GM19043 (cell line): ENCODE data around the gene BICDL1.
A peak's percentile ranks its signal among the peaks of the same experiment; 100 is the strongest.

Experiments used
- ATAC-seq: cut with Tn5 transposase; IDR thresholded peaks from one replicate; pipeline ENCODE4 v1.9.1; 2021; ENCODE audit warnings: low read depth; ENCODE audit not compliant: unreplicated experiment

Gene BICDL1

GRCh38 chr12:120119271-120119973 lies 130.4 kb downstream of the BICDL1 start:
- peak; percentile 25 for ATAC-seq

- ATAC-seq = no peak
Measured at GRCh38 chr12:120121343-120121742, 132.3 kb downstream of the BICDL1 start.

DNA sequence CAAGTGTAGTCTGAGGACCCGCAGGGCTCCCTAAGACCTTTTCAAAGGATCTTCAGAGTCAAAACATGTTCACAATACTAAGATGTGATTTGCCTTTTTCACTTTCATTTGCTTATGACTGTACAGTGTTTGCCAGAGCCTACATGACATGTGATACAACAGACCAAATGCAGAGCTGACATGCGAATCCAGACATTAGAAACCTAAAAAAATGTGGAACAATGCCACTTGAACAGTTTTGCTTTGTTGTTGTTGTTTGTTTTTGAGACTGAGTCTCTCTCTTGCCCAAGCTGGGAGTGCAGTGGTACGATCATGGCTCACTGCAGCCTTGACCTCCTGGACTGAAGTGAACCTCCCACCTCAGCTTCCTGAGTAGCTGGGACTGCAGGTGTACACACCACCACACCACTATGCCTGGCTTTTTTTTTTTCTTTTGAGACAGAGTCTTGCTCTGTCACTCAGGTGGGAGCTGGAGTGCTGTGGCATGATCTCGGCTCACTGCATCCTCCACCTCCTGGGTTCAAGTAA lies 132.8 kb downstream of the BICDL1 start:
- peak; percentile 37 for ATAC-seq

DNA sequence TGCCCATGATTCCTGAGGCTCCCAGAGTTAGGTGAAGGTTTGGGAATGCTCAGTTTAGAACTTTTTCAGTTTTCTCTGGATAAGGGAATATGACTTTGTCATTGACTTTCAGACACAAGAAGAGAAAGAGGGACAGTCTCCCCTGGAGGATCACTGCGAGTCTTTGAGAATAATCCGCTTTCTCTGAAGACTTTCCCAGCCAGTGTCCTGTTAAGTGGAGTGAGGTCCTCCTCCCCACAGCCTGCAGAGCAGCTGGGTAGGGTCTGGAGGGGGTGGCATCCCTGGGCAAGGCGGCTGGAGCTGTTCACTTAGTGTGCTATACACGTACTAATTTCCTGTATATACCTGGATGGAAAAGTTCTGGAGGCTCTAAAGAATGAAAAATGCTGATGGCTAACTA lies 136.0 kb downstream of the BICDL1 start:
- no peak for ATAC-seq

- ATAC-seq = no peak
Measured at GRCh38 chr12:120125792-120126634, 137.0 kb downstream of the BICDL1 start.

DNA sequence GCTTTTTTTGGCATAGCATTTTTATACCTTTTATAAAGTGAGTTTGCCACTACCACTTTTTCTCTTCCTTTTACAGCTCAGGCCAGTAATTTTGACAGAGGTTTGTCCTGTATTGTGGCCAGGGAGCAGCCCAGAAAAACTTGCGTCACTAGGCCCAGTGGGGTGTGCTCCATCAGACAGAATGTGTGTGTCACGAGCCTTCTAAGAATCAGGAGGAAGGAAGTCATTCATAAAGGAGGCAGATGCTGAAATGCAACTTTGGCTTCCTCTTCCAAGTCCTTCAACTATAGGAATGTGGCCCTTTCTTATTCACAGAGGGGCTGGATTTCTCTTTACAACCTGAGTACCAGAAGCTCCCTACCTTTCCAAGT lies 137.6 kb downstream of the BICDL1 start:
- no peak for ATAC-seq

DNA sequence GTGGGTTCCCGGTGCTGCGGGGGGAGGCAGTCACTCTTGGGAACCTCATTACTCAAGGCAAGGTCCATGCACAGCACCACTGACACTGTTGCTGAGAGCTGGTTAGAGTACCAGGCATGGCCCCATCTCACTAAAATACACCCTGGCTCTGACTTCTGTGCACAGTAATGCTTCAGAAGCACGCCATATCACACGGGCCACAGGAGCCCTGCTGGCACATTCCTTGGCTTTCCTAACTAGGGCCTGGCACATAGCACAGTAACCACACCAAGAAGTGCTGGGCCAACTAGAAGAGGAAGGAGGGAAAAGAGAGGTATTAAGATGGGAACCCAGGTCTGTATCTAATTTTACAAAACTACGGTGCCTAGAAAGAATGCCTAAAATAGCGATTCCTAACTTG lies 141.0 kb downstream of the BICDL1 start:
- no peak for ATAC-seq

GRCh38 chr12:120131116-120131515 lies 142.1 kb downstream of the BICDL1 start:
- no peak for ATAC-seq

GRCh38 chr12:120132054-120132836 lies 143.2 kb downstream of the BICDL1 start:
- no peak for ATAC-seq

GRCh38 chr12:120132863-120133385 lies 143.9 kb downstream of the BICDL1 start:
- peak; percentile 94 for ATAC-seq

- ATAC-seq = no peak
Measured at GRCh38 chr12:120134307-120134980, 145.4 kb downstream of the BICDL1 start.

GRCh38 chr12:120136093-120136770 lies 147.2 kb downstream of the BICDL1 start:
- no peak for ATAC-seq

GRCh38 chr12:120137833-120138232 lies 148.8 kb downstream of the BICDL1 start:
- no peak for ATAC-seq

DNA sequence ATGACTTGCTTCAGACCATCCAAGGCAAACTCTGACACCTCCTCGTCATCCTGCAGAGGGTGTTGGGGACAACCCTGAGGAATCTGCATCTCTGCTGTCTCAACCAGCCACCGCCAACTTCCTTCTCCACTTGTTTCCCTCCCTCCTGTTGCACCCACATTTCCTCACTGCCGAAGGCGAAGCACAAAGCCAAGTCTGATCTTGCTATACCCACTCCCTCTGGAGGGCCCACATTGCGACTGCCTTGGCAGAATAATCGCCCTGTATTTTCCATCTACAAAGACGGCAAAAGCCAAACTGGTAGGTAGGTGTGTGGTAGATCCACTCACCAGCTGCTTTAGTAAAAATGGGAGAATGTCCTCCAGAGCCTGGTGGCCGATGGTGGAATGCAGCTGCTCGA lies 149.3 kb downstream of the BICDL1 start:
- ATAC-seq = no peak

GRCh38 chr12:120139958-120140357 lies 150.9 kb downstream of the BICDL1 start:
- ATAC-seq = no peak

GRCh38 chr12:120140603-120141002 lies 151.6 kb downstream of the BICDL1 start:
- no peak for ATAC-seq

DNA sequence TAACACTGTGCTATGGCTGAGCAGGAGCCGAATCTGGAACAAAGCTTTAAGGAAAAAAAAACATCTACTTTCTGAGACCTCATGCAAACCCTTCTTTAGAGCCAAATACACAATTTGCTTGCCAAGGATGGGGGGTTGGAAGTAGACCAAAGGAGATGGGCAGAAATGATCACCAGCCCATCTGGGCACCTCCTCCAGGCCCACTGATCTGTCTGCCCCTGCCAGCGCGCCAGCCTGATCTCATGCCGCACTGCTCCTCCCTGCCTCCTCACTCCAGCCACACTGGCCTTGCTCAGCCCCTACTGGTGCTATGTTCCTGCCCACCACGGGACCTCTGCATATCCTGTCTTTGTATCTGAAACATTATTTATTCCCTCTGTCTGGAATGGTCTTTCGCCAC lies 152.3 kb downstream of the BICDL1 start:
- ATAC-seq = no peak

DNA sequence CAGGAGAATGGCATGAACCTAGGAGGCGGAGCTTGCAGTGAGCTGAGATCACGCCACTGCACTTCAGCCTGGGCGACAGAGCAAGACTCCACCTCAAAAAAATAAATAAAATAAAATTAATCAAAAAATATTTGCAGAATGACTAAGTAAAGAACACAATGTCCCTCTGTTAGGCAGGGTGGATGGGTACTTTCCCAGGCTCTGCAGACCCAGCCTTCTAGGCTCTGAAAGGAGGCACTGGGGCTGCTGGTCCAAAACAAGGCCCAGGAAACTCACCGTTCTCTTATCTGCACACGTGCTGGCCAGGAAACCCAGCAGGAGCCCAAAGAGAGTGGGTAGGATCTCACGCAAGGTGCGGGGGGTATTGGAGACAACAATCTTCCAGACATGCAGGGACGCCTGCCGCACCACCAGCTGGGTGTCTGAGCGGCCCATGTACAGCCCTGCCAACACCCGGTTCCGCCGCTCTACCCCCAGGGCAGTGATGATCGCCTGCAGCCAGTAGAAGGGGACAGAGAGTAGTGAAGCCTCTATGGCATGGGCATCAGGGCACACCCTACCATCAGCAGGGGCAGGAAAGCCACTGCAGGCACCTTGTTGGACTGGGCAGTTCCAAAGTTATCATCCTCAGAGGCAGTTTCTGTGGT lies 153.3 kb downstream of the BICDL1 start:
- no peak for ATAC-seq
